ENCODE data around the gene GABBR2. TPM values are rescaled to one million over a fixed set of nuclear protein-coding genes. Genes with fewer than 3 reads are reported as not detected.

Gene GABBR2
- total and polyA plus RNA-seq, 2 donors (not counting 1 experiment from before 2014, with no cell fraction given), result 0.03 TPM; not detected in 1

DNA sequence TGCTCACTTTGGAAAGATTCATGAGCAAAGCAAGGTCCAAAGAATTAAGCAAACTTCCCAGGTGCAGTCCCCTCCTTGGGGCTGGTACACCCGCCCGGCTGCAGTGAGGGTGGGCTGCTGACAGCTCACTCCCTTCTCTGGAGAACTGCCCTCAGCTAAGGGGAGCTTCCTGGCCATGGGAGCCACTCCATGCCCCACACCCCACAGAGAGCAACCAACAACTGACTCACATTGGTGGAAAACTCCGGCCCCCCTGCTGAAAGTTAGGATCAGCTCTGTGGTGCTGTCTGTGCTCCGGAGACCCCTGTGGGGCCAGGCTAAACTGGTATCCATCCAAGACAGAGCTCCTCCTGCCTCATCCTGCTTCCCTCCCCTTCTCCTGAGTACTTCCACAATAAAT is 223.0 kb downstream of the GABBR2 start:
- Mint-ChIP-seq H3K4me1 (no peaks in the 10 kb centered on the region), H3K9me3 (ENCODE audit: insufficient read depth) (no peaks in the 10 kb centered on the region), H3K27ac (no peak overlapping the region), H3K4me3 (no peak overlapping the region), H3K27me3 (peaks cover 34% of the 10 kb centered on the region)
- Histone ChIP-seq H3K27ac (ENCODE audit: low read length in 2 of 2) (no peak overlapping the region), H3K4me1 (ENCODE audit: control insufficient read depth in 2 of 2, insufficient read depth in 2 of 2, low read length in 2 of 2) (no peaks in the 10 kb centered on the region), H3K79me2 (ENCODE audit: control insufficient read depth, insufficient read depth, low read length) (no peaks in the 10 kb centered on the region), H3K27me3 (replicated peaks in 1 of 4; ENCODE audit: control extremely low read depth in 1 of 4, control insufficient read depth in 3 of 4, insufficient read depth in 4 of 4, low read length in 3 of 4) (peaks cover 0 to 14% (median 3%) of the 10 kb centered on the region in 4 experiments), H3K4me3 (ENCODE audit: control extremely low read depth in 1 of 5, extremely low read depth in 1 of 5, insufficient read depth in 1 of 5, low read depth in 2 of 5, low read length in 4 of 5) (no peak overlapping the region), H3K36me3 (replicated peaks in 1 of 2; ENCODE audit: control extremely low read depth in 1 of 2, control insufficient read depth in 1 of 2, extremely low read depth in 1 of 2, insufficient read depth in 2 of 2, low read length in 1 of 2) (no peaks in the 10 kb centered on the region), H2AFZ (ENCODE audit: insufficient read depth, low read depth, low read length, poor library complexity, severe bottlenecking) (no peak overlapping the region), H3K9me3 (ENCODE audit: control extremely low read depth in 1 of 3, control insufficient read depth in 2 of 3, insufficient read depth in 1 of 3, low read length in 2 of 3) (peaks cover 0 to 5% (median 0%) of the 10 kb centered on the region in 3 donors), H4K20me1 (ENCODE audit: control insufficient read depth, insufficient read depth, low read length, poor library complexity, severe bottlenecking) (no peaks in the 10 kb centered on the region), H3K9ac (ENCODE audit: low read length) (no peak overlapping the region), H3K4me2 (replicated peaks; ENCODE audit: low read depth, low read length, poor library complexity, severe bottlenecking) (no peak overlapping the region)
- 91% methylated on average over 4 of the region's 4 CpGs for WGBS (ENCODE audit: insufficient coverage)
- no peak for TF ChIP-seq EZH2 (IDR thresholded peaks at IDR 0.05; ENCODE audit: borderline replicate concordance, insufficient read depth, low read depth, low read length, poor library complexity, severe bottlenecking)
- TF ChIP-seq, protein P1, sequence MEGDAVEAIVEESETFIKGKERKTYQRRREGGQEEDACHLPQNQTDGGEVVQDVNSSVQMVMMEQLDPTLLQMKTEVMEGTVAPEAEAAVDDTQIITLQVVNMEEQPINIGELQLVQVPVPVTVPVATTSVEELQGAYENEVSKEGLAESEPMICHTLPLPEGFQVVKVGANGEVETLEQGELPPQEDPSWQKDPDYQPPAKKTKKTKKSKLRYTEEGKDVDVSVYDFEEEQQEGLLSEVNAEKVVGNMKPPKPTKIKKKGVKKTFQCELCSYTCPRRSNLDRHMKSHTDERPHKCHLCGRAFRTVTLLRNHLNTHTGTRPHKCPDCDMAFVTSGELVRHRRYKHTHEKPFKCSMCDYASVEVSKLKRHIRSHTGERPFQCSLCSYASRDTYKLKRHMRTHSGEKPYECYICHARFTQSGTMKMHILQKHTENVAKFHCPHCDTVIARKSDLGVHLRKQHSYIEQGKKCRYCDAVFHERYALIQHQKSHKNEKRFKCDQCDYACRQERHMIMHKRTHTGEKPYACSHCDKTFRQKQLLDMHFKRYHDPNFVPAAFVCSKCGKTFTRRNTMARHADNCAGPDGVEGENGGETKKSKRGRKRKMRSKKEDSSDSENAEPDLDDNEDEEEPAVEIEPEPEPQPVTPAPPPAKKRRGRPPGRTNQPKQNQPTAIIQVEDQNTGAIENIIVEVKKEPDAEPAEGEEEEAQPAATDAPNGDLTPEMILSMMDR (IDR thresholded peaks at IDR 0.05), result no peak
- POLR2A ChIA-PET, result no interaction called here
- no peak for DNase-seq
- intact Hi-C loops (cut with micrococcal nuclease), result no loop called here
- ATAC-seq (ENCODE audit: low read depth), result no peak
- CTCF ChIA-PET, result no interaction called here

- H3K27ac Mint-ChIP-seq, result no peak overlapping the region
- POLR2A ChIA-PET, result no interaction called here
- no peaks in the 10 kb centered on the region for H3K4me1 ChIP-seq (ENCODE audit: control insufficient read depth in 2 of 2, insufficient read depth in 2 of 2, low read length in 2 of 2)
- peaks cover 0 to 5% (median 0%) of the 10 kb centered on the region in 3 donors for H3K9me3 ChIP-seq (ENCODE audit: control extremely low read depth in 1 of 3, control insufficient read depth in 2 of 3, insufficient read depth in 1 of 3, low read length in 2 of 3)
- H3K27ac ChIP-seq (ENCODE audit: low read length in 2 of 2), result no peak overlapping the region
- no peak overlapping the region for H3K9ac ChIP-seq (ENCODE audit: low read length)
- no peak overlapping the region for H3K4me2 ChIP-seq (replicated peaks; ENCODE audit: low read depth, low read length, poor library complexity, severe bottlenecking)
- peaks cover 0 to 18% (median 3%) of the 10 kb centered on the region in 4 experiments for H3K27me3 ChIP-seq (replicated peaks in 1 of 4; ENCODE audit: control extremely low read depth in 1 of 4, control insufficient read depth in 3 of 4, insufficient read depth in 4 of 4, low read length in 3 of 4)
- no peaks in the 10 kb centered on the region for H3K79me2 ChIP-seq (ENCODE audit: control insufficient read depth, insufficient read depth, low read length)
- ATAC-seq (ENCODE audit: low read depth) (no peak), DNase-seq (no peak)
- H3K4me1 Mint-ChIP-seq, result no peaks in the 10 kb centered on the region
- no peaks in the 10 kb centered on the region for H3K36me3 ChIP-seq (replicated peaks in 1 of 2; ENCODE audit: control extremely low read depth in 1 of 2, control insufficient read depth in 1 of 2, extremely low read depth in 1 of 2, insufficient read depth in 2 of 2, low read length in 1 of 2)
- H4K20me1 ChIP-seq (ENCODE audit: control insufficient read depth, insufficient read depth, low read length, poor library complexity, severe bottlenecking), result no peaks in the 10 kb centered on the region
- no peak overlapping the region for H3K4me3 Mint-ChIP-seq
- no peak overlapping the region for H3K4me3 ChIP-seq (ENCODE audit: control extremely low read depth in 1 of 5, extremely low read depth in 1 of 5, insufficient read depth in 1 of 5, low read depth in 2 of 5, low read length in 4 of 5)
- TF ChIP-seq, protein P1 (IDR thresholded peaks at IDR 0.05), result no peak
- no peak for TF ChIP-seq EZH2 (IDR thresholded peaks at IDR 0.05; ENCODE audit: borderline replicate concordance, insufficient read depth, low read depth, low read length, poor library complexity, severe bottlenecking)
- H3K9me3 Mint-ChIP-seq (ENCODE audit: insufficient read depth), result no peaks in the 10 kb centered on the region
- intact Hi-C loops (cut with micrococcal nuclease), result no loop called here
- 47% methylated on average over 5 of the region's 5 CpGs for WGBS (ENCODE audit: insufficient coverage)
- H3K27me3 Mint-ChIP-seq, result peaks cover 37% of the 10 kb centered on the region
- CTCF ChIA-PET, result no interaction called here
- H2AFZ ChIP-seq (ENCODE audit: insufficient read depth, low read depth, low read length, poor library complexity, severe bottlenecking), result no peak overlapping the region
These were observed 224.6 kb downstream of the GABBR2 start for GRCh38 chr9:98484162-98484561.

All from B cell (primary cell).